Gastroesophageal sphincter (tissue), 4 donors: Measurements from ENCODE around the gene AFDN. TPM values are rescaled to one million over a fixed set of nuclear protein-coding genes. Genes with fewer than 3 reads are reported as not detected.

Experiments
- ATAC-seq: fragments of 150-250 bp; one replicate; pipeline ENCODE4 v1.9.1; 2016; ENCODE audit warnings: mild to moderate bottlenecking, moderate library complexity
- H3K27ac ChIP-seq, 4 donors: fragments of 200-600 bp; sonication (generic) in 3 of 4; 1 replicate in 3 of 4; 2 replicates in 1 of 4; pipeline ENCODE4 v1.5.1; 2016 to 2019
- H3K27me3 ChIP-seq: fragments of 200-600 bp; sonication (generic); one replicate; pipeline ENCODE4 v1.5.1; 2019
- H3K36me3 ChIP-seq, 2 donors: fragments of 200-600 bp; sonication (generic); one replicate each; pipeline ENCODE4 v1.5.1; 2019; ENCODE audit warnings: control low read depth in 1 of 2
- H3K4me1 ChIP-seq, 3 donors: fragments of 200-600 bp; sonication (generic); 1 replicate in 2 of 3; 2 replicates in 1 of 3; pipeline ENCODE4 v1.5.1; 2016 to 2019; ENCODE audit warnings: control low read depth in 2 of 3
- H3K4me3 ChIP-seq, 2 donors: fragments of 200-600 bp; sonication (generic); one replicate each; pipeline ENCODE4 v1.5.1; 2019; ENCODE audit warnings: mild to moderate bottlenecking in 1 of 2, moderate library complexity in 1 of 2
- H3K9me3 ChIP-seq, 3 donors: fragments of 200-600 bp; sonication (generic); one replicate each; pipeline ENCODE4 v1.5.1; 2017 to 2019; ENCODE audit warnings: control low read depth in 2 of 3
- CTCF ChIP-seq, 4 experiments: fragments of 200-600 bp in 2 of 4; fragments of 450-650 bp in 2 of 4; sonication (generic) in 1 of 4; IDR thresholded peaks; one replicate each; pipeline ENCODE4 v1.5.1; 2017 to 2019; ENCODE audit warnings: antibody characterized with exemption in 4 of 4, mild to moderate bottlenecking in 2 of 4, moderate library complexity in 2 of 4
- EP300 ChIP-seq: sonication (generic); formaldehyde crosslinking; IDR thresholded peaks from one replicate; pipeline ENCODE4 v1.6.1; 2017; ENCODE audit warnings: antibody characterized with exemption, mild to moderate bottlenecking
- POLR2A ChIP-seq, 2 donors: fragments of 450-650 bp; IDR thresholded peaks; one replicate each; pipeline ENCODE4 v1.6.1; 2017; ENCODE audit warnings: antibody characterized with exemption in 2 of 2, mild to moderate bottlenecking in 2 of 2, moderate library complexity in 1 of 2
- POLR2AphosphoS5 ChIP-seq: sonication (generic); formaldehyde crosslinking; IDR thresholded peaks from one replicate; pipeline ENCODE4 v1.6.1; 2017; ENCODE audit warnings: antibody characterized with exemption
- WGBS, 2 donors: methylation state at CpG; one replicate each; pipeline ENCODE4 v1.1.5; 2018; ENCODE audit warnings: low coverage in 1 of 2; 5-methylcytosine and 5-hydroxymethylcytosine counted together
- total RNA-seq, 4 donors: library from RNA; depleted of rRNA; stranded (reverse); fragments of >200 nt; gene quantifications; one replicate each; pipeline ENCODE4 v1.1.0, GENCODE V29; 2016

The AFDN gene
- total RNA-seq, 4 donors from 2014 or later = 60.7 to 98.4 (median 79.7) TPM

GRCh38 chr6:167798453-167798852 is 28.3 kb upstream of the AFDN start:
- WGBS, 2 donors = 77 to 100% methylated on average over 2 to 6 of the region's 12 CpGs

GRCh38 chr6:167799033-167799821 is 27.5 kb upstream of the AFDN start:
- H3K4me1 ChIP-seq = peaks cover 0 to 21% (median 0%) of the 10 kb centered on the region in 3 donors
- 53 to 67% methylated on average over 13 to 22 of the region's 23 CpGs for WGBS, 2 donors
- H3K36me3 ChIP-seq = no peaks in the 10 kb centered on the region
- TF ChIP-seq POLR2A (IDR thresholded peaks at IDR 0.05) (no peak), CTCF (IDR thresholded peaks at IDR 0.05) (no peak), POLR2AphosphoS5 (no peak), EP300 (no peak)
- no peak overlapping the region for H3K4me3 ChIP-seq
- H3K27ac ChIP-seq = no peak overlapping the region
- no peak for ATAC-seq
- peaks cover 31% of the 10 kb centered on the region for H3K27me3 ChIP-seq
- H3K9me3 ChIP-seq = no peaks in the 10 kb centered on the region

More at GRCh38 chr6:167798453-167798852, 28.3 kb upstream of the AFDN start:
- Histone ChIP-seq H3K27me3 (peaks cover 33% of the 10 kb centered on the region), H3K36me3 (no peaks in the 10 kb centered on the region), H3K27ac (no peak overlapping the region), H3K4me3 (no peak overlapping the region), H3K9me3 (no peaks in the 10 kb centered on the region), H3K4me1 (peaks cover 0 to 21% (median 0%) of the 10 kb centered on the region in 3 donors)
- TF ChIP-seq POLR2A (IDR thresholded peaks at IDR 0.05) (no peak), CTCF (IDR thresholded peaks at IDR 0.05) (no peak), EP300 (no peak), POLR2AphosphoS5 (no peak)
- no peak for ATAC-seq

- TF ChIP-seq POLR2AphosphoS5 (no peak), CTCF (IDR thresholded peaks at IDR 0.05) (no peak), POLR2A (IDR thresholded peaks at IDR 0.05) (no peak), EP300 (no peak)
- H3K4me3 ChIP-seq = no peak overlapping the region
- no peaks in the 10 kb centered on the region for H3K9me3 ChIP-seq
- H3K36me3 ChIP-seq = no peaks in the 10 kb centered on the region
- 79 to 82% methylated on average over 6 of the region's 6 CpGs for WGBS, 2 donors
- H3K27ac ChIP-seq = no peak overlapping the region
- H3K4me1 ChIP-seq = peaks cover 0 to 21% (median 0%) of the 10 kb centered on the region in 3 donors
- no peak for ATAC-seq
- H3K27me3 ChIP-seq = peaks cover 20% of the 10 kb centered on the region
Observed at GRCh38 chr6:167800549-167800948, 26.2 kb upstream of the AFDN start.

GRCh38 chr6:167801263-167801662 is 25.4 kb upstream of the AFDN start:
- Histone ChIP-seq H3K36me3 (no peaks in the 10 kb centered on the region), H3K9me3 (no peaks in the 10 kb centered on the region), H3K4me1 (peaks cover 0 to 16% (median 0%) of the 10 kb centered on the region in 3 donors), H3K27me3 (peaks cover 13% of the 10 kb centered on the region), H3K27ac (no peak overlapping the region), H3K4me3 (no peak overlapping the region)
- TF ChIP-seq POLR2AphosphoS5 (no peak), EP300 (no peak), CTCF (IDR thresholded peaks at IDR 0.05) (no peak), POLR2A (IDR thresholded peaks at IDR 0.05) (no peak)
- 67 to 80% methylated on average over 1 of the region's 1 CpG for WGBS, 2 donors
- ATAC-seq = no peak

- no peak overlapping the region for H3K27ac ChIP-seq
- peaks cover 0 to 6% (median 0%) of the 10 kb centered on the region in 3 donors for H3K4me1 ChIP-seq
- ATAC-seq = no peak
- no peaks in the 10 kb centered on the region for H3K36me3 ChIP-seq
- no peak overlapping the region for H3K4me3 ChIP-seq
- WGBS, 2 donors = 100% methylated on average over 2 of the region's 3 CpGs
- TF ChIP-seq CTCF (IDR thresholded peaks at IDR 0.05) (no peak), POLR2A (IDR thresholded peaks at IDR 0.05) (no peak), EP300 (no peak), POLR2AphosphoS5 (no peak)
- peaks cover 3% of the 10 kb centered on the region for H3K27me3 ChIP-seq
- H3K9me3 ChIP-seq = no peaks in the 10 kb centered on the region
Observed at GRCh38 chr6:167802339-167802738, 24.4 kb upstream of the AFDN start.
